ENCODE results near the gene RHOV.

DNA sequence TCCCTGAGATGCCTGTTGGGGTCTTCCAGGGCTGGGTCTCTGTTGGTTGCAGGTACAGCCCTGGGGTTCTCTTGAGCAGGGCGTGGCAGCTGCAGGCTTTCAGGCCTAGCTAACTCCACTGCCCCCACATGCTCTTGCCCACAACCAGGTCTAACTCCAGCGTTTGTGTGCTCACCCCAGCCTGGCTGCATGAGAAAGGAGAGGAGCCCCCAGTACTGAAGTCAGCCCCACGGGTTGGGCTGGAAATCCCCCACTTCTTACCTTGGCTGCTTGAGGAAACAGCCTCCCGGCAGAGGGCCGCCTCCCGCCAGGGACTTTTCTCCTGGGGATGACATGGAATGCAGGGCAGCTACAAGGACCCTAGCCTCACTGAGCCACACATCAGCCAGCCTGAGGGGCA lies 38.4 kb upstream of the RHOV start:
- TF ChIP-seq, protein P1, sequence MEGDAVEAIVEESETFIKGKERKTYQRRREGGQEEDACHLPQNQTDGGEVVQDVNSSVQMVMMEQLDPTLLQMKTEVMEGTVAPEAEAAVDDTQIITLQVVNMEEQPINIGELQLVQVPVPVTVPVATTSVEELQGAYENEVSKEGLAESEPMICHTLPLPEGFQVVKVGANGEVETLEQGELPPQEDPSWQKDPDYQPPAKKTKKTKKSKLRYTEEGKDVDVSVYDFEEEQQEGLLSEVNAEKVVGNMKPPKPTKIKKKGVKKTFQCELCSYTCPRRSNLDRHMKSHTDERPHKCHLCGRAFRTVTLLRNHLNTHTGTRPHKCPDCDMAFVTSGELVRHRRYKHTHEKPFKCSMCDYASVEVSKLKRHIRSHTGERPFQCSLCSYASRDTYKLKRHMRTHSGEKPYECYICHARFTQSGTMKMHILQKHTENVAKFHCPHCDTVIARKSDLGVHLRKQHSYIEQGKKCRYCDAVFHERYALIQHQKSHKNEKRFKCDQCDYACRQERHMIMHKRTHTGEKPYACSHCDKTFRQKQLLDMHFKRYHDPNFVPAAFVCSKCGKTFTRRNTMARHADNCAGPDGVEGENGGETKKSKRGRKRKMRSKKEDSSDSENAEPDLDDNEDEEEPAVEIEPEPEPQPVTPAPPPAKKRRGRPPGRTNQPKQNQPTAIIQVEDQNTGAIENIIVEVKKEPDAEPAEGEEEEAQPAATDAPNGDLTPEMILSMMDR (IDR thresholded peaks at IDR 0.05) = no peak
- no peak for TF ChIP-seq TP53 (CRISPR knock-in tag; IDR thresholded peaks at IDR 0.05)
- TF ChIP-seq CEBPB (IDR thresholded peaks at IDR 0.05) = no peak
- TF ChIP-seq JUN (IDR thresholded peaks at IDR 0.05) = no peak
- no peak for TF ChIP-seq RARB (CRISPR knock-in tag; IDR thresholded peaks at IDR 0.05)
- TF ChIP-seq FOSL2 (IDR thresholded peaks at IDR 0.05) = no peak
- no peak for TF ChIP-seq FOSL2 (CRISPR knock-in tag; IDR thresholded peaks at IDR 0.05)
- no peak for TF ChIP-seq FOXS1 (CRISPR knock-in tag; IDR thresholded peaks at IDR 0.05)
- no peak for TF ChIP-seq ZNF302 (CRISPR knock-in tag; IDR thresholded peaks at IDR 0.05)
- TF ChIP-seq, protein P2, sequence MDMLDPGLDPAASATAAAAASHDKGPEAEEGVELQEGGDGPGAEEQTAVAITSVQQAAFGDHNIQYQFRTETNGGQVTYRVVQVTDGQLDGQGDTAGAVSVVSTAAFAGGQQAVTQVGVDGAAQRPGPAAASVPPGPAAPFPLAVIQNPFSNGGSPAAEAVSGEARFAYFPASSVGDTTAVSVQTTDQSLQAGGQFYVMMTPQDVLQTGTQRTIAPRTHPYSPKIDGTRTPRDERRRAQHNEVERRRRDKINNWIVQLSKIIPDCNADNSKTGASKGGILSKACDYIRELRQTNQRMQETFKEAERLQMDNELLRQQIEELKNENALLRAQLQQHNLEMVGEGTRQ (IDR thresholded peaks at IDR 0.05) = no peak
- TF ChIP-seq RAD21 (conservative IDR thresholded peaks at IDR 0.05 in 1 of 2, IDR thresholded peaks at IDR 0.05 in 1 of 2) = no peak

Data from A549 (cell line).